Measurements from ENCODE around the gene ZNF460.
A peak's percentile ranks its signal among the peaks of the same experiment; 100 is the strongest.

ZNF460 gene

DNA sequence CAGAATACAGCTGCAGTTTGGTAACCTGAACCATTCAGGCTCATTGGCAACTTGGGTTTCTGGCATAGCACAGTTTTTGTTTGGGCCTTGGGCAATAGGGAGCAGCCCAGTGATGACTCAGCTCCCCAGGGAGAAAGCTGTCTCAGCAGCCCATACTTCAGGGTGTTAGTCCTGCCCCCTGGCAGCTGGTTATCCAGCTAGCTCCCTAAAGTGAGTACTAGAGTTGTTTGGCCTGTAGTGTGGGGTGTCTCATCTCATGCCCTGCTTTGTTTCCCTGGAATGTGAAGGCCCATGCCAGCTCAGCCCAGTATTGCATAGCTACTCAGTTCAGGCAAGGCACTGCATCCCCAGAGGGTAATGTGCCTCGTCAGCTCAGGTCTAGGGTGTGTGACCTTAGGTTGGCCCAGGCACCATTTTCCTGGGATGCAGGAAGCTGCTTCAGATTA, 21.8 kb downstream of the ZNF460 start:
- peaks cover 67% of the 10 kb centered on the region for H3K36me3 Mint-ChIP-seq
- H3K27ac Mint-ChIP-seq: no peak overlapping the region
- CTCF ChIA-PET: no interaction called here
- H3K27me3 Mint-ChIP-seq: no peaks in the 10 kb centered on the region
- H3K4me1 Mint-ChIP-seq: no peaks in the 10 kb centered on the region
- DNase-seq: no peak
- H3K4me3 Mint-ChIP-seq: no peak overlapping the region
- peaks cover 26% of the 10 kb centered on the region for H3K9me3 Mint-ChIP-seq

DNA sequence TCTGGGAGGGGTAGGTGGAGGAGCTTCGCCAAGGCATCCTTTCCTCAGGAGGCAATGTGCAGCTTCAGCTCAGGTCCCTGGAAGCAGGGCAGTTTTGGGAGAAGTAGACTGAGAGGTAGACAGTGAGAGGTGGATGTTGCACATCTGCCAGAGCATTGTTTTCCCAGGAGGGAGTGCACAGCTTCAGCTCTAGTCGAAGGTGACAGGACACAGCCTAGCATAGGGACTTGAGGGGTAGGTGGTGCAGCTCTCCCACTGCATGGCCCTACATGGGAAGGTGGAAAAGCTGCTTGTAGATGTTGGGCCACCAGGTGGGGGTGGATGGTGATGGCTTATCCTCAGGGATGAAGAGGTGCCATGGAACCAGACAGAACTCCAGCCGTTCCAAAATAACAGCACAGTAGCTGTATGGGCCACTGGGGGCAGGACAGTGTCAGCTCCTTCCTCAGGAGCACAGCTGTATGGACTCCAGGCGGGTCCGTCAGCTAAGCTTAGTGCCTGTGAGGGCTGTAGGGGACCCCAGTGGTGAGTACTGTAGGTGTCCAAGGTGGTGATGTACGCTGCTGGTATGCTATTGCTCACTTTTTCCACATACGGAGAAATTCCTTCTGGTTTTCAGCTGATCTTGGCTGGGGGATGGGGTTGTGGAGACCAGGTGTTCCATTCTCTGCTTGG, 22.6 kb downstream of the ZNF460 start:
- Mint-ChIP-seq H3K4me3 (no peak overlapping the region), H3K4me1 (no peaks in the 10 kb centered on the region), H3K36me3 (peaks cover 60% of the 10 kb centered on the region), H3K9me3 (peaks cover 21% of the 10 kb centered on the region), H3K27ac (no peak overlapping the region), H3K27me3 (no peaks in the 10 kb centered on the region)
- CTCF ChIA-PET: no interaction called here
- DNase-seq: no peak

DNA sequence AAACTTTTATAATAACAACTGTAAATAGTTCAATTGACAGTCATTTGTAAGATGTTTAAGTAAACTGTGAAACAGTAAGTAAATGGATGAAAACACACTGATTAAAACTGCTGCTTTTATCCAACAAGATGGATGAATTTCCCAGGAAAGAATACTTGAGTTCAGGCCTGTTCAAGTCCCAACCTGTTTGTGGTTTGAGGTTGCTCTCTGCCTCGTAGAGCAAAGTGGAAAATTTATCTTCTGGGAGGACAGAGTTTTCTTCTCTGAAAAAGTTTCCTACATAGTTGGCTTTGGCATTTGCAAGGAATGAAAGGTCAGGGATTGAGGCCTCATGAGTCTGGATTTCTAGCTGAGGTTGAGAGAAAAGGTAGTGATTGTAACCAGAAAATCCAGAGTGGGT, 24.8 kb downstream of the ZNF460 start:
- Mint-ChIP-seq H3K36me3 (peaks cover 43% of the 10 kb centered on the region), H3K9me3 (peaks cover 31% of the 10 kb centered on the region), H3K4me1 (no peaks in the 10 kb centered on the region), H3K27me3 (no peaks in the 10 kb centered on the region), H3K27ac (no peak overlapping the region), H3K4me3 (no peak overlapping the region)
- no peak for DNase-seq
- CTCF ChIA-PET: no interaction called here

DNA sequence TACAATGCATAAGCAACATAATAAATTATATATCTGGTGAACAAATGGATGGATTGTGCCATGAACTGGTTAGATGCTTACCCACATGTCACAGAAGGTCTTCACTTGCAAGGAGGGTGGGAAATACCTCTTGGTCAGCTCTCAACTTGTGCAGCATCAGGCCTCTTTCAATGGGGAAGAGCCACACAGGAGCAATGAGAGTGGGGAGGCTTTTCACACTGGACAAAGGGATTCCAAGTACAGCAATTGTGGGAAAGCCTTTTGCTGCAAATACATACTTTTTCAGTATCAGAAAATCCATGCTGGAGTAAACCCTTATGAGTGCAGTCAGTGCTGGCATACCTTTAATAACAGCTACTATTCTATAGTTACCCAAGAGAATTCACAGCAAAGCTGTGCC, 28.2 kb downstream of the ZNF460 start:
- Mint-ChIP-seq H3K4me1 (no peaks in the 10 kb centered on the region), H3K4me3 (no peak overlapping the region)
- DNase-seq: no peak

DNA sequence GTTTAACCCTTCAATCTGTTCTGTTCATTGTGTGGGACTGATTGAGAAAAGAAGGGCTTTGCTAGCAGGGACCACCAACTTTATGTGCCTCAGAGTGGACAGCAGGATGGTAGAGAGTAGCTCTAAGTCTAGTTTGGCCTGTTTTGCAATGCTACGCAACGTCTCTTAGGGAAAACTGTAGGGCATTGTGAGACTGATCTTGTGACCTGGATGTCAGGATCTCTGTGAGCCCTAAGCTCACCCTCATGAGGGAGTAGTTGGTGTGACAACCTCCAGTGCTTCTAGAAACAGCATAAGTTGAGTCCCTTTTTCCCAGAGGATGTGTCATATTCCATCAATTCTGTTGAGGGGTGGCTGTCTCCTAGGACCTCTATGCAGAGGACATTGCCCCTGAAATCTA, 30.5 kb downstream of the ZNF460 start:
- peaks cover 7% of the 10 kb centered on the region for H3K36me3 Mint-ChIP-seq

More for the DNA sequence above, 28.2 kb downstream of the ZNF460 start:
- CTCF ChIA-PET: no interaction called here
- H3K27ac Mint-ChIP-seq: no peak overlapping the region
- H3K36me3 Mint-ChIP-seq: peaks cover 15% of the 10 kb centered on the region
- H3K27me3 Mint-ChIP-seq: no peaks in the 10 kb centered on the region
- H3K9me3 Mint-ChIP-seq: peaks cover 20% of the 10 kb centered on the region

DNA sequence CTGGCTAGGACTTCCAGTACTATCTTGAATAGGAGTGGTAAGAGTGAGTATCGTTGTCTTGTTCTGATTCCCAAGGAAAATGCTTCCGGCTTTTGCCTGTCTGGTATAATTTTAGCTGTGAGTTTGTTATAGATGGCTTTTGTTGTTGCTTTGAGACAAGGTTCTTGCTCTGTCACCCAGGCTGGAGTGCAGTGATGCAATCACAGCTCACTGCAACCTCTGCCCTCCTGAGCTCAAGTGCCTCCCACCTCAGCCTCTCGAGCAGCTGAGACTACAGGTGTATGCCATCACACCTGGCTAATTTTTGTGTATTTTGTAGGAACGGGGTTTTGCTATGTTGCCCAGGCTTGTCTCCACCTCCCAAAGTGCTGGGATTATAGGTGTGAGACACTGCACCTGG, 33.9 kb downstream of the ZNF460 start:
- CTCF ChIA-PET: no interaction called here
- Mint-ChIP-seq H3K27me3 (peaks cover 20% of the 10 kb centered on the region), H3K36me3 (peaks cover 6% of the 10 kb centered on the region), H3K4me3 (no peak overlapping the region), H3K4me1 (no peaks in the 10 kb centered on the region), H3K9me3 (peaks cover 15% of the 10 kb centered on the region), H3K27ac (no peak overlapping the region)
- no peak for DNase-seq

More for the DNA sequence above, 30.5 kb downstream of the ZNF460 start:
- CTCF ChIA-PET: no interaction called here
- H3K9me3 Mint-ChIP-seq: peaks cover 18% of the 10 kb centered on the region
- H3K4me3 Mint-ChIP-seq: no peak overlapping the region
- DNase-seq: no peak
- no peaks in the 10 kb centered on the region for H3K4me1 Mint-ChIP-seq
- peaks cover 7% of the 10 kb centered on the region for H3K27me3 Mint-ChIP-seq
- H3K27ac Mint-ChIP-seq: no peak overlapping the region

DNA sequence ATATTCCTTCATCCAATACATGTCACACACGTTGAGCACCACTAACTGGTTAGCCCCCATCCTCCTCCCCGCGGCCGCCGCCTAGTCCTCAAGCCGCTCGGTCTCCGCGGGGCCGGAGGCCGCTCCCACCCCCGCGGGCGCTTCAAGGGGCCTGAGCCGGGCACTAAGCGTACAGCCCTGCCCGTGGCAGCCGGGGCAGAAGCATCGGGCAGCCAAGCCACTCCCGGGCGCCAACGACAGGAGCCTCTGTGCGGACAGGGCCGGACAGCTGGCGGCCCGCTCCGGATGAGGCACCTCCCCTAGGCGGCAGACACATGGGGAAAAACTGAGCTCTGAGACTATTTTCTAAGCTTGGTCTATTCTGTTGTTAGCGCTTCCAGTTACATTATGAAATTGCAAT, 37.2 kb downstream of the ZNF460 start:
- no peak for DNase-seq
- H3K4me3 Mint-ChIP-seq: no peak overlapping the region
- peaks cover 25% of the 10 kb centered on the region for H3K4me1 Mint-ChIP-seq
- H3K36me3 Mint-ChIP-seq: peaks cover 19% of the 10 kb centered on the region
- no peak overlapping the region for H3K27ac Mint-ChIP-seq
- H3K27me3 Mint-ChIP-seq: peaks cover 20% of the 10 kb centered on the region
- H3K9me3 Mint-ChIP-seq: peaks cover 11% of the 10 kb centered on the region
- CTCF ChIA-PET: no interaction called here

DNA sequence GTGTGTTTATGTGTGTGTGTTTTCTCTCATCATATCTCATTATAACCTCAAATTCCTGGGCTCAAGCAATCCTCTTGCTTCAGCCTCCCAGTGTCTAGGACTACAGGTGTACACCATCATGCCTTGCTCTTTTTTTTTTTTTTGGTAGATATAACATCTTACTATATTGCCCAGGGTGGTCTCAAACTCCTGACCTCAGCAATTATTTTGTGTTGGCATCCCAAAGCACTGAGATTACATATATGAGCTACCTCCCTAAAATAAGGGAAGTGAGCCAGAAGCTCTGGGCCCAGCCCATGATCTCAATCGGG, 39.5 kb downstream of the ZNF460 start:
- Mint-ChIP-seq H3K36me3 (peaks cover 38% of the 10 kb centered on the region), H3K4me1 (peaks cover 29% of the 10 kb centered on the region), H3K27ac (peak overlapping the region; percentile 95), H3K4me3 (peak overlapping the region; percentile 78), H3K27me3 (peaks cover 20% of the 10 kb centered on the region), H3K9me3 (peaks cover 23% of the 10 kb centered on the region)
- DNase-seq: no peak
- CTCF ChIA-PET: no interaction called here

DNA sequence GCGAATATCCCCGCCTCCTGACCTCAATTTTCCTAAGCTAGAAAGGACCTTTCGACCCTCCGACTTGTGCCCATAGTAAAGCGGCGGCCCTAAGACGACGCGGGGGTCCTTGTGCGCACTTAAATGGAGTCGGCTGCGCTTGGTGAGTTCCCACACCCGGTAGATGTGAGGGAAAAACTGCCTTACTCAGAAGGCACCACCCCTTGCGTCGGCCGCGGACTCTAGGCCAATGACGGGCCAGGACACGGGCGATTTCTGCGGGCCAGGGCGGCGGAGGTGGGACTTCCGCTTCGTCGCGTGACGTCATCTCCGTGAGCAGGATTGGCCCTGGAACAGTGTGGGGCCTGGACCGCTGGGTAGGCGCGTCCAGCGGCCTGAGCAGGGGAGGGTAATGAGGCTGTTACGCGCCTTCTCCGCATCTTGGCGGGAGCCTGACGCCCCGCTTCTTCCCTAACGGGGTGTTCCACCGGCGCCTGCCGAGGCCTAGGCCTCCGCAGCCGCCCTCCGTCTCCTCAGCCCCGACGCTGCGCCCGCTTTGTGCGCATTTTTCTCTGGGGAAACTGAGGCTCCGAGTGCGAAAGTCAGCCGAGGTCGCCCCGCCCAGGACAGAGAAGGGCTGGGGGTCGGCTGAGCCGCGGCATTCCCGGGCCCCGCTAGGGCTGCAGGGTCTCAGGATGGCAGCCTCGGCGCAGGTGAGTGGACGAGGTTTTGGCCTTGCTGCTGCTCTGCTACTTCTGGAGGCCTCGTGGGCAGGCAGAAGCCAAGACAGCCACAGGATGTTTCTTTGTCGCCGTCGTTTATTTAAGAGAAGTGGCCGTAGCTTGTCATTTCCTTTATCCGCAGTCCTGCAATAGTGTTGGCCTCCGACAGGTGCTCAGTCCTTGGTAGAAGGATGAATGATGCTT, 40.1 kb downstream of the ZNF460 start, which contains the start of gene ZNF543:
Gene ZNF543, plus strand, starts transcription at position 293 of the 905 bp plus-strand sequence. Its CDS starts 382 bp downstream, at position 675.
- H3K36me3 Mint-ChIP-seq: peaks cover 40% of the 10 kb centered on the region
- DNase-seq: peak; percentile 96
- peak within 1 kb of the TSS; percentile 78 for H3K4me3 Mint-ChIP-seq
- peaks cover 29% of the 10 kb centered on the region for H3K4me1 Mint-ChIP-seq
- CTCF ChIA-PET: no interaction called here
- H3K27ac Mint-ChIP-seq: peak within 1 kb of the TSS; percentile 95
- peaks cover 16% of the 10 kb centered on the region for H3K27me3 Mint-ChIP-seq
- H3K9me3 Mint-ChIP-seq: peaks cover 24% of the 10 kb centered on the region

DNA sequence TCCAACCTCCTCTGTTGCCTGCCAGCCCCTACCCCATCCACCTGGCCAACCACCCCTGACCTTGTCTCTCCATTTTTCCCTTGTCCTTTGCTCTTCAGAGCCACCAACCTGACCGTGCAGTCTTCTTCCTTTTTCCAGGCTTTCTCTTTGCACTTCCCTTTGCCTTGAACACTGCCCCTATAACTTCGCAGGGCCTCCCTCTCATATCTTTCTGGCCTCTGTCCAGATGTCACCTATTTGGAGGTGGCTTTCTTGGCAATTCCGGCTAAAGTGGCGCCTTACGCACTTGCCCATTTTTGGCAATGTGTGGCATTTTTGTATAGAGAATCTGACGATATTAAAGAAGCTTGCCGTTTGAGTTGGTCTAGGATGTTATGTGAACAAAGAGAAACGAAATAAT, 40.8 kb downstream of the ZNF460 start:
- H3K9me3 Mint-ChIP-seq: peaks cover 26% of the 10 kb centered on the region
- peak overlapping the region; percentile 95 for H3K27ac Mint-ChIP-seq
- H3K36me3 Mint-ChIP-seq: peaks cover 47% of the 10 kb centered on the region
- DNase-seq: no peak
- H3K27me3 Mint-ChIP-seq: peaks cover 13% of the 10 kb centered on the region
- CTCF ChIA-PET: no interaction called here
- H3K4me1 Mint-ChIP-seq: peaks cover 29% of the 10 kb centered on the region
- H3K4me3 Mint-ChIP-seq: peak overlapping the region; percentile 78

DNA sequence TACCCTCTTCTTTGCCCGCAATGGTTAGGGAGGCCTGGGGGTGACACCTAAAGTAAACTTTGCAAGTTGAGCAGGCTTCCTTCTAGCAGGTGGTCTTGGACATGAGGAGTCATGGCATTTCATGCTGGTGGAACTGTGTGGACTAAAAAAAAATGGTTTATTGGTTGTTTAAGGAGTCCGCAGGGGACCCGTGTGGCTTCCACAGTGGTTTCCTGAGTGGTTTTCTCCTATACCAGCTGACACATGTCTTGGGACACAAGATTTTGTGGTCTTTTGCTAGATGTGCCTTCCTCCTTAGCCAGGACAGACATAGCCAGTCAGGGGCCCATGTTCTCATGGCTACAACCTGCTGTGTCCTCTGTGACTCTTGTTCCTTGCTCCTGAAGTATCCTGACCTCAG, 41.5 kb downstream of the ZNF460 start:
- Mint-ChIP-seq H3K36me3 (peaks cover 53% of the 10 kb centered on the region), H3K4me3 (peak overlapping the region; percentile 78)

DNA sequence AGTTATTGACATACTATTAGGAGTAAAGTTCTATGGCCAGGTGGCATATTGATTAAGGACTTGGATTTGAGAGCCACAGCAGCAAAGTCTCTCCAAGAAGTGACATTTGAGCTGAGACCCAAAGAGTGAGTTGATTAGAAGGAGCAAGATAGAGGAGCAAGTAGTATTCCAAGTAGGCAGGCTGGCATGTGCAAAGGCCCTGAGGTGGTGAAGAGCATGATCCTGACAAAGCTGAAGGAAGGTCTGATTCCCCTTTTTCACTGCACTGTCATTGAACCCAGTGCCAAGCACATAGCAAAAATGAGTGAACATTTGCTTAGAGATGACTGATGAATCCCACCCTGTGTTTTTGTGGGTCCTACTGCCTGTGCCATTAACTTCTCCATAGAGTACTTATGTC, 44.7 kb downstream of the ZNF460 start:
- H3K4me1 Mint-ChIP-seq: peaks cover 24% of the 10 kb centered on the region
- no peak overlapping the region for H3K27ac Mint-ChIP-seq
- H3K36me3 Mint-ChIP-seq: peaks cover 86% of the 10 kb centered on the region
- no peak for DNase-seq
- no peak overlapping the region for H3K4me3 Mint-ChIP-seq
- H3K27me3 Mint-ChIP-seq: no peaks in the 10 kb centered on the region
- CTCF ChIA-PET: no interaction called here
- peaks cover 49% of the 10 kb centered on the region for H3K9me3 Mint-ChIP-seq

More for the DNA sequence above, 41.5 kb downstream of the ZNF460 start:
- Mint-ChIP-seq H3K4me1 (peaks cover 29% of the 10 kb centered on the region), H3K27me3 (peaks cover 13% of the 10 kb centered on the region), H3K27ac (peak overlapping the region; percentile 58), H3K9me3 (peaks cover 25% of the 10 kb centered on the region)
- CTCF ChIA-PET: no interaction called here
- no peak for DNase-seq

DNA sequence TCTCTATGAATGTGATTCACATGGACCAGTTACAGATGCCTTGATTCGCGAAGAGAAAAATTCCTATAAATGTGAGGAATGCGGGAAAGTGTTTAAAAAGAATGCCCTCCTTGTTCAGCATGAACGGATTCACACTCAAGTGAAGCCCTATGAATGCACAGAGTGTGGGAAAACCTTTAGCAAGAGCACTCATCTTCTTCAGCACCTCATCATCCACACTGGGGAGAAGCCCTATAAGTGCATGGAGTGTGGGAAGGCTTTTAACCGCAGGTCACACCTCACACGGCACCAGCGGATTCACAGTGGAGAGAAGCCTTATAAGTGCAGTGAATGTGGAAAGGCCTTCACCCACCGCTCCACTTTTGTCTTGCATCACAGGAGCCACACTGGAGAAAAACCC, 47.7 kb downstream of the ZNF460 start:
- no peaks in the 10 kb centered on the region for H3K4me1 Mint-ChIP-seq
- peaks cover 81% of the 10 kb centered on the region for H3K36me3 Mint-ChIP-seq
- no peak overlapping the region for H3K27ac Mint-ChIP-seq
- CTCF ChIA-PET: no interaction called here
- H3K27me3 Mint-ChIP-seq: no peaks in the 10 kb centered on the region
- no peak overlapping the region for H3K4me3 Mint-ChIP-seq
- DNase-seq: no peak
- peaks cover 52% of the 10 kb centered on the region for H3K9me3 Mint-ChIP-seq

DNA sequence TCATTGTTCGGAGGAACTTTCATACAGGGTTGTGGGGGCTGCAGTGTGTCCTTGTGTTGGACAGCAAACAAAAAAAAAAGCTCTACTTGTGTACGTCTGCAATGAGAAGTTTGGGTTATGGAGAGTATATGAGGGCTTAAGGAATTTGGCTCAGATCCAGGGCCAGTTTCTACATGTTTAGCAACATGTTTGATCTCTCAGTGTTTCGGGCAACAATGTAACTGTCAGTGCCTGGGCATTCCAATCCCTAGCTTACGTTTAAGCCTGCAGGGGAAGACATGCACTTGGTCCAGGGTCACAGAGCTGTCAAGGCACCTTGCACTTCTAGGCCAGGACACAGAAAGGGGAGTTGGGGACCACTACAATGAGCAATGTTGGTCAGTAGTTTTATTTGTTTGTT, 53.9 kb downstream of the ZNF460 start:
- DNase-seq: no peak
- Mint-ChIP-seq H3K27me3 (no peaks in the 10 kb centered on the region), H3K4me1 (no peaks in the 10 kb centered on the region), H3K9me3 (peaks cover 45% of the 10 kb centered on the region), H3K27ac (no peak overlapping the region), H3K4me3 (no peak overlapping the region), H3K36me3 (peaks cover 29% of the 10 kb centered on the region)
- CTCF ChIA-PET: no interaction called here

DNA sequence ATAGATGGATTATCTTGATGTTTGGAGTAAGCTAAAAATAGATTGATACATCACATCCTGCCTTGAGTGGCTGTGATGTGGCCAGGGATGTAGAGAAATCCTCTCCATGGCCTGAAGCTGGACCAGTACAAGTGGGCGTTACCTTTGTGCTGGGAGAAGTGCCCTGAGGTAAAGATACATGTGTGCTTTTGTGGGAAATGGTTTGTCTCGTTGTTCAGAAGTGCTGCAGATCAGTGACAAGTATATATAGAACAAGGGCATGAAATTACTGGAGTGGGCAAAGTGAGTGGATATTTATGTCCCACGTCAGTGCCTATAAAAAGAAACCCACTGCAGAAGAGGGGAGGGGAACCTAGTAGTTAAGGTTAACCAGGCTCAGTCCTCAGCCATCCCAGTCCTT, 58.6 kb downstream of the ZNF460 start:
- H3K4me3 Mint-ChIP-seq: no peak overlapping the region
- DNase-seq: no peak
- H3K27ac Mint-ChIP-seq: no peak overlapping the region
- H3K4me1 Mint-ChIP-seq: no peaks in the 10 kb centered on the region
- no peaks in the 10 kb centered on the region for H3K27me3 Mint-ChIP-seq
- peaks cover 37% of the 10 kb centered on the region for H3K9me3 Mint-ChIP-seq
- CTCF ChIA-PET: no interaction called here
- H3K36me3 Mint-ChIP-seq: peaks cover 5% of the 10 kb centered on the region

All from activated naive CD4-positive, alpha-beta T cell treated with anti-CD3 and anti-CD28 coated beads, Interleukin-2, amount 10 ng/mL, durations not matched to agents 7 days and 5 days (primary cell).